HG02970 (cell line): ENCODE measurements around the gene UGT1A5.
"Not testable (repeated sequence)": the region's sequence is repeated elsewhere in the genome, so short reads cannot be mapped to it uniquely, and the experiment has no call there.

ENCODE experiments used
- ATAC-seq: cut with Tn5 transposase; IDR thresholded peaks from one replicate; pipeline ENCODE4 v1.9.1; 2021; ENCODE audit warnings: mild to moderate bottlenecking, moderate library complexity, moderate number of reproducible peaks; ENCODE audit not compliant: unreplicated experiment, low FRiP score

UGT1A5 gene

DNA sequence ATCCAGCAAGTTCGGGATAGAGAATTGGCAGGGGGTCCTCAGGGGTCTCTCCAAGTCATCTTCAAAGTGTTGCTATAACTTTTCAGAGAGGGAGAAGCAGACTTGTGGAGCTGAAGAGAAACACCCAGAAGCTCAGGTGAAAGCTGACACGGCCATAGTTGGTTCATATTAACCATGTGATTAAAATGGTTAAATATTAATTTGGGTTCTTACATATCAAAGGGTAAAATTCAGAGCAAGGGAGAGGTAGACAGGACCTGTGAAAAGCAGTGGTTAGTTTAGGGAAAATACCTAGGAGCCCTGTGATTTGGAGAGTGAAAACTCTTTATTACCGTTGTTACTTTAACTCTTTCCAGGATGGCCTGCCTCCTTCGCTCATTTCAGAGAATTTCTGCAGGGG is 20.1 kb upstream of the UGT1A5 start, which contains the start of gene UGT1A6:
Gene UGT1A6, plus strand, starts transcription at position 243 of the 400 bp plus-strand sequence. Its CDS starts 115 bp downstream, at position 358.
- ATAC-seq: no peak

DNA sequence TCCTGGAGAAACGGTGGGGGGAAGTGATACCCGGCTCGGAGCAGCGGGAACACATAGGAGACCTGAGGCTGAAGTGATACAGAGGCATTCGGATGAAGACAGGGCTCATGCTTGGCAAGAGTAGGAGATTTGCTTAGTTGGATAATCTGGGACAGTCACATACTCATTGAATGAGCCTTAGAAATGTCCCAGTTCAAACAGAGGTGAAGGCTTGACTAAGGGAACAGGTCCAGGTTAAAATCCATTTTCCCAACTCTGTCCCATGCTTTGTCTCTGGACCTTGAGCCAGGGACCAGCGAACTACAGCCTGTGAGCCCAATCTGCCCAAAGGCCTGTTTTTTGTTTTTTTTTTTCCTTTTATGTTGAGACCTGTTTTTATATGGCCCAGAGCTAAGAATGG is 18.7 kb upstream of the UGT1A5 start:
- no peak for ATAC-seq

DNA sequence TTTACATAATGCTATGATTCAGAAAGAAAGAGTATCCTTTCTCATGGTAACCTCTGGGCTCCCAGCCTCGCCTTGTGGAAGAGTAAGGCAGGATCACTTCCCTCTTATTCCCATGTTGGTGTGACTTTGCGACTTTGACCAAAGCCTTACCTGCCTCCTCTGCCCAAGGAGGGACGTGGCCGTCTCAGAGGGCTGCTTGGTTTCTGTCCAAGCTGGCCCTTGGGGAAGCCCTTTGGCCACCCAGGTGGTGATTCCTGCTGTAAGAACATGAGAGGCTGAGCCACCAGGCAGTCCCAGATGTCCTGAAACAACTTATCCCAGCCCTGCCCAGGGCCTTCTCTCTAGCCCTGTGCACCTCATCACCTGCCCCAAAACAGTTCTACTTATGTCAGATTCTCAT is 14.0 kb upstream of the UGT1A5 start:
- no peak for ATAC-seq

DNA sequence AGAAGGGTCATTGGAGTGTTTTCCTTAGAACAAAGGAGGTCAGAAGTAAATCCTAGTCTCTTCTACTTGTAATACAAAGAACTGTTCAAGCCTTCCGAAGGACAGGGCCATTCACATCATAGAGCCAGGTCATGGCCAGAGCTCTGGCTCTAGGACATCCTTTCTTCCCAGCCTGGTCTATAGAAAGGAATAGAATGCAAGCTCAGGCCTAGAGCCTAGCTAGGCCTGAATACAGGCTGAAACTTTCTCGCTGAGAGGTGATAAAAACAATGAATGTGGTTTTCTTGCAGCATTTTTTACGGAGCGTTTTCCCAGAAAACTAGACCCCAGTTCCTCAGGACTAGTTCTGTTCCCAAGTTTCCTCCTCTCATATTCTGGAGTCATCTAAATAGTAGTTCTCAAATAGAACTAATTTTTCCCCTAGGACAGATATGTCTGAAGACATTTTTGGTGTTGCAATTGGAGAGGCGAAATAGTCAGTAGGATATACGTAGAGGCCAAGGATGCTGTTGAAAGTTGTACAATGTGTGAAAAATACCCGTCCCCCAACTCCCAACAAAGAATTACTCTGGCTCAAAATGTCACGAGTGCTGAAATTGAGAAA is 13.2 kb upstream of the UGT1A5 start:
- no peak for ATAC-seq

DNA sequence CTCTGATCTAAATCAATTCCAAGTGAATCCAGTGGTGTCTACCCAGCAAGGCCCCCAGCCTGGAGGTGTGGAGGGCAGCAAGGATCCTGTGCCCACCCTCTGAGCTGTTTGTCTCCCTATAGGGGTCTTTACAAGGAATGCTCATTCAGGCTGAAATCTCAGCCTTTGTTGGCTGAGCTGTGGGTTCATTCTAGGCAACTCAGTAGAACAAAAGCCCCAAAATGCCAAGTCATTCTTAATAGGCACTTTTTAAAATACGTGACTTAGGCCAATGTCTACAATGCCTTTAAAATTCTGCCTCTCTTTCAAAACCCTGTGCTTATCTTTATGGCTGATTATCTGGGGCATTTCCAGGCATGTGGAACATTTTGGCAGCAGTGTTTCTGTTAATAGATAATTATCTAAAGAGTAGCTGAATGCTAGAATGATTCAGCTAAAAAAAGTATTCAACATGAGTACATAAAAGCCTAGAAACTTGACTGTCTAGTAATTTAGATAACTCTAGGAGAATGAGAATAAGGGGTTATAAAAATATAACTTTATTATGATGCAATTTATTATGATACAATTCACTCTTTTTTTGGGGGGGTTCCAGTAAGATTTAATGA is 12.6 kb upstream of the UGT1A5 start:
- ATAC-seq: no peak

DNA sequence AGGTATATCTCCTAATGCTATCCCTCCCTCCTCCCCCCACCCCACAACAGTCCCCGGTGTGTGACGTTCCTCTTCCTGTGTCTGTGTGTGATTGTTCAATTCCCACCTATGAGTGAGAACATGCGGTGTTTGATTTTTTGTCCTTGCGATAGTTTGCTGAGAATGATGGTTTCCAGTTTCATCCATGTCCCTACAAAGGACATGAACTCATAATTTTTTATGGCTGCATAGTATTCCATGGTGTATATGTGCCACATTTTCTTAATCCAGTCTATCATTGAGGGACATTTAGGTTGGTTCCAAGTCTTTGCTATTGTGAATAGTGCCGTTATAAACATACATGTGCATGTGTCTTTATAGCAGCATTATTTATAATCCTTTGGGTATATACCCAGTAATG is 11.9 kb upstream of the UGT1A5 start:
- ATAC-seq: not testable (repeated sequence)

DNA sequence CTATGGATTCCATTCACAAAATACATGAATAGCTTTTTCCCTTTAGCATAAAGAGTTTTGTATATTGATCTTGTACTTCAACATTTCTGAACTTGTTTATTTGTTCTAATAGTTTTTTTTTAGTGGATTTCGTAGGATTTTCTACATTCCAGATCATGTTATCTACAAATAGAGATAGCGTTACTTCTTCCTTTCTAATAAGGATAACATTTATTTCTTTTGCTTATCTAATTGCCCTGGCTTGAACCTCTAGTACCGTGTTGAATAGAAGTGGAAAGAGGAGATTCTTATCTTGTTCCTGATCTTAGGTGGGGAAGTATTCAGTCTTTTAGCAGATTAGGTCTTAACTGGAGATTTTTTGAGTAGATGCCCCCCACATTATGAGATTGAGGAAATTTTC is 10.5 kb upstream of the UGT1A5 start:
- ATAC-seq: no peak

DNA sequence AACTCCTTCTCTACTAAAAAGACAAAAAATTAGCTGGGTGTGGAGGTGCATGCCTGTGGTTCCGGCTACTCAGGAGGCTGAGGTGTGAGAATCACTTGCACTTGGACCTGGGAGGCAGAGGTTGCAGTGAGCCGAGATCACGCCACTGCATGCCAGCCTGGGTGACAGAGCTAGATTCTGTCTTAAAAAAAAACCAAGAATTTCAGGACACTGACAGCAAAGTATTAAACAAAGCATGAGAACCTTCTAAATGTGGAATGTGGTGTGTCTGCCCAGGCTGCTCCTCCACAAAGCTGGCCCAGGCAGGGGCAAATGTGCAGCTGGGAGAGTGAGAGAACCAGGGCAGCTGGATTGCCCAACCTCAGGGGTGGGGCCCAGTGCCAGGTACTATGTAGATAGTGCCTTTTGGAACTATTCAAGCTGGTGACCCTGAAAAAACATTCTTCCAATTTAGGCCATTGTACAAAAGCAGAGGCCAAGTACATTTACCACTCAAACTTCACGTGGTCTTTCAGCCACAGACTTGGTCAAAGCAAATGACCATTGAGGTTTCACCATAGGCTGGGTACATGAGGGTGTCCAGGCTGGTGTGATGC is 6.7 kb upstream of the UGT1A5 start:
- ATAC-seq: no peak

DNA sequence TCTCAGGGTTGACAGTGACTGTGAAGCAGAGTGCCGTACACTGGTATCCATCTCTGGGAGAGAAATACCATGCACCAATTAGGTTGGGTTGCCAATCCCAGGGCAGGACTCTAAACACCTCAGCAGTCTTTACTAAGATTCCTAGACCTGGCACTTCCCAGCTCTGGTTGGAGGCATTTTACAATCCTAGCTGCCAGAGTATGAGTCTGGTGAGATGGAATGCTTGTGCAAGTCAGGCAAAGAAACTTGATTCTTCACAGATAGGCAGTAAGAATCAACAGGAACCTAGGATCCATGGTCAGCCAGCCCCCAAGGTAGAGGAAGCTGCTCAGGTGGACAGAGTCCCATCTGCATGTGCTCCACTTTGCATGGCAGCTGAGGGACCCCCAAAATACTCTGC is 6.0 kb upstream of the UGT1A5 start:
- no peak for ATAC-seq

DNA sequence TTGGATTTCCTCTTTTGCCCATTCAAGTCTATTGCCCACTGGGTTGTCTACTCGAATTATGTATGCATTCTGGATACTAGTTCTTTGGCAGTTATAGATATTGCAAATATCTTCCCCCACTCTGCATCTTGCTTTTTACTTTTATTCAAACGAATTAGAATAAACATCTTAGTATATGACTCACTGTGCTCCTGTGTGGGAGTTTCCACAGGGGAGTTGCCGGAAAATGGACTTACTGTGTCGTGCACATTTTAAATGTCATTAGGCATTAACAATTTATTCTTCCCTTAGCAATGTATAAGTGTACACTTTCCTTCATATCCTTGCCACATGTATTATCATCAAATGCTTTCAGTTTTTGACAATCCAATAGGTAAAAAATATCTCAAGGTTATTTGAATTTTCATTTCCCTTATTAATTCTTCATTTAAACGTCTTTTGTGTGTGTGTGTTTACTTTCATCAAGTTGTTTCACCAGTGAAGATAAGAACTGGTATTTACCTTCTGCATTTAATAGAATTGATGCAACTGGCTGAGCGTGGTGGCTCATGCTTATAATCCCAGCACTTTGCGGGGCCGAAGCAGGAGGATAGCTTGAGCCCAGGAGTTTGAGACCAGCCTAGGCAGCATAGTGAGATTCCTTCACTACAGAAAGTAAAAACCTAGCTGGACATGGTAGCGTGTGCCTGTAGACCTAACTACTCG is 4.6 kb upstream of the UGT1A5 start:
- ATAC-seq: no peak

DNA sequence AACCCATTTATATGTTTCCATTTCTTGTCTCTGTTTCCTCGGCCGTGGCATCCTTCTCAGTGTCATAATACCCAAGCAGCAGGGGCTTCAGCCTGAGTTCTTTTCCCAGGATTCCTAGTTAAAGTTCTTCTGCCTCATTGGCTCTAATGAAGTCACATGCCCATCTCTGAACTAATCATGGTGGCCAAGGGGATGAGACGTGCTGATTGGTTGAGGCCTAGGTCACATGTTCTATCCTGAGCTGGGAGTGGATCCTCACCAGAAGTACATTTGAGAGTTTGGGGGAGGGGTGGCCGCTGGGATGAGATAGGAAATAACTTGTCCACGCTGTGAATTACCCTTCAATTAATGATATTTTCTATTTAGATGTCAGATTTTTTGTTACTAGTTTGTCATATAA is 3.8 kb upstream of the UGT1A5 start:
- no peak for ATAC-seq

DNA sequence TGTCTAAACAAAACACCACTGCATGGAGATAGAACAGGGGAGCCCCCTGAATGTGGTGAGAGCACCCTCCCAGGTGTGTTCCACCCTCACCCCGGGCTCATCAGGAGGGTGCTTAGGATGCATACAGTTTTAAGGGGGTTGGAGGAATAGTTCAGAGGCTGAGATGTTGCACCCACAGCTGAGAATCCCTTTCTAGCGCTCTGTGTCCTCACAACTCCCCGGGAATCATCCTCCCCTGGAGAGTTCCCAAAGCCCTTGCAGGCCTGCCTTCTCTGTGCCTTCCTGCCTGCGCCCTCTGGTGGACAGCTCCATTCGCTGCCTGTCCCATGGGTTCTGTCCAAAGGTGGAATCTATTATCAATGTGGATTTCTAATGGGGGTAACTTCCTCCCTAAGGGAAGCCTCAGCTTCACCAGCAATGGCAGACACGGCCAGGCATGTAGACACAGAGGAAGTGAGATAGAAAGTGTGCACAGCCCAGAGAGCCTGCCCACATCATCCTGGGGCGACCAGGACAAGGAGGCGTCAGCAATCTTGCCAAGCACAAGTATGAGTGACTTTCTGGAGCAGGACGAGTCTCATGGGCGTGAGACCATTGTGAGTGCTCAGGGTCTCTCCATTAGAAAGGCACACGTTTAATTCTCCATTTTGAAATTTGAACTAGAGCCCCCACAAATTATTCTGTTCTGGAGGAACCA is 1.2 kb upstream of the UGT1A5 start:
- ATAC-seq: no peak

DNA sequence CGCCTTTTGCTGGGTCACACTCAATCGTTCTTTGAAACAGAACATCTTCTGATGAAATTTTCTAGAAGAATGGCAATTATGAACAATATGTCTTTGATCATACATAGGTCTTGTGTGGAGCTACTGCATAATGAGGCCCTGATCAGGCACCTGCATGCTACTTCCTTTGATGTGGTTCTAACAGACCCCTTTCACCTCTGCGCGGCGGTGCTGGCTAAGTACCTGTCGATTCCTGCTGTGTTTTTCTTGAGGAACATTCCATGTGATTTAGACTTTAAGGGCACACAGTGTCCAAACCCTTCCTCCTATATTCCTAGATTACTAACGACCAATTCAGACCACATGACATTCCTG is 532 bp downstream of the UGT1A5 start:
- ATAC-seq: no peak

DNA sequence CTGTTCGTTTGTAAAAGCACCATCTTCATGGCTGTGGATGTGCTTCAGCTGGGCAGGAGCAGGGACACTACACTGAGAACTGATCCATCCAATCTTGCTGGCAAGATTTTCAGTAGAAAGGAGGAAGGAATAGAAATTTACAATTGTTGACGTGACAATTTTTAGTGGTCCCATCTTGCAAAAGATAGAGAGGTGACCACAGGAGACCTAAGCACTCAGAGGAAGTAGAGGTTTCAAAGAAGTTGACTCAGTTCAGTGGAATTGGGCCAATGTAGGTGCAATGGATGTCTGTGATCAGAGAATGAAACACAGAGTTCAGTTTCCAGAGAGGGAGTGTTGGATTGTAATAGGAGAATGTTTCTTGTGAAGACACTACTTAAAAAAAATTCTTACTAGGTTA is 1.4 kb downstream of the UGT1A5 start:
- no peak for ATAC-seq

DNA sequence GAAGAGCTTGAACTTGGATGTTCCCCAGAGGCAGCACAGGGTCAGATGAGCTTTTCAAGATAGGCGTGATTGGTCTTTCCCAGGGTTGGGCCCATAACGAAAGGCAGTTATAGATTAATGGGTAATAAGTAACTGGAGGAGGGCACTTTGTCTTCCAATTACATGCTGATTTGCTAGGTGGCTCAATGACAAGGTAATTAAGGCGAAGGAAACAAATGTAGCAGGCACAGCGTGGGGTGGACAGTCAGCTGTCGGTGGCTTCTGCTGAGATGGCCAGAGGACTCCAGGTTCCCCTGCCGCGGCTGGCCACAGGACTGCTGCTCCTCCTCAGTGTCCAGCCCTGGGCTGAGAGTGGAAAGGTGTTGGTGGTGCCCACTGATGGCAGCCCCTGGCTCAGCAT is 5.8 kb downstream of the UGT1A5 start, which contains the start of gene UGT1A4:
Gene UGT1A4, plus strand, starts transcription at position 185 of the 400 bp plus-strand sequence. Its CDS starts 85 bp downstream, at position 270.
- ATAC-seq: no peak

DNA sequence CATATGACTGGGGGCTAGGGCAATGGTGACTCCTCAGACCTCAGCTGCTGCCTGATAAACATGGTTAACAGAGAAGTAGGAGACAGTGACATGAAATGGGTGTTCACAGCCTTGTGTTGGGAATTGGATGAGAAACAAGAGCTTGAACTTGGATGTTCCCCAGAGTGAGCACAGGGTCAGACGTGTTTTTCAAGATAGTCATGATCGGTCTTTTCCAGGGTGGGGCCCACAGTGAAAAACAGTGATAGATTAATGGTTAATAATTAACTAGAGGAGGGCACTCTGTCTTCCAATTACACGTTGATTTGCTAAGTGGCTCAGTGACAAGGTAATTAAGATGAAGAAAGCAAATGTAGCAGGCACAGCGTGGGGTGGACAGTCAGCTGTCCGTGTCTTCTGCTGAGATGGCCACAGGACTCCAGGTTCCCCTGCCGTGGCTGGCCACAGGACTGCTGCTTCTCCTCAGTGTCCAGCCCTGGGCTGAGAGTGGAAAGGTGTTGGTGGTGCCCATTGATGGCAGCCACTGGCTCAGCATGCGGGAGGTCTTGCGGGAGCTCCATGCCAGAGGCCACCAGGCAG is 16.1 kb downstream of the UGT1A5 start, which contains the start of gene UGT1A3:
Gene UGT1A3, plus strand, starts transcription at position 320 of the 579 bp plus-strand sequence. Its CDS starts 85 bp downstream, at position 405.
- ATAC-seq: no peak

DNA sequence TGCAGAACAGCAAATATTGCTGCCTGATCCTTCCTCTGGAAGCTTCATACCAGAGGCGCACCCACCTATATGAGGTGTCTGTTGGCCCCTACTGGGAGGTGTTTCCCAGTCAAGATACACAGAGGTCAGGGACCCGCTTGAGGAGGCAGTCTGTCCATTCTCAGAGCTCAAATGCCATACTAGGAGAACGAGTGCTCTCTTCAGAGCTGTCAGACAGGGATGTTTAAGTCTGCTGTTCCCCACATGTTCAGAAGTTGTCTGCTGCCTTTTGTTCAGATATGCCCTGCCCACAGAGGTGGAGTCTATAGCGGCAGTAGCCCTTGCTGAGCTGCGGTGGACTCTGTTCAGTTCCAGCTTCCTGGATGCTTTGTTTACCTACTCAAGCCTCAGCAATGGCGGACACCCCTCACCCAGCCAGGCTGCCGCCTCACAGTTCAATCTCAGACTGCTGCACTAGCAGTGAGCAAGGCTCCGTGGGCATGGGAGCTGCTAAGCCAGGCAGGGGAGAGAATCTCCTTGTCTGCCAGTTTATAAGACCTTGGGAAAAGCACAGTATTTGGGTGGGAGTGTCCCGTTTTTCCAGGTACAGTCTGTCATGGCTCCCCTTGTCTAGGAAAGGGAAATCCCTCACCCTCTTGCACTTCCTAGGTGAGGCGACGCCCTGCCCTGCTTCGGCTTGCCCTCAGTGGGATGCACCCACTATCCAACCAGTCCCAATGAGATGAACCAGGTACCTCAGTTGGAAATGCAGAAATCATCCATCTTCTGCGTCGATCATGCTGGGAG is 24.4 kb downstream of the UGT1A5 start:
- not testable (repeated sequence) for ATAC-seq

DNA sequence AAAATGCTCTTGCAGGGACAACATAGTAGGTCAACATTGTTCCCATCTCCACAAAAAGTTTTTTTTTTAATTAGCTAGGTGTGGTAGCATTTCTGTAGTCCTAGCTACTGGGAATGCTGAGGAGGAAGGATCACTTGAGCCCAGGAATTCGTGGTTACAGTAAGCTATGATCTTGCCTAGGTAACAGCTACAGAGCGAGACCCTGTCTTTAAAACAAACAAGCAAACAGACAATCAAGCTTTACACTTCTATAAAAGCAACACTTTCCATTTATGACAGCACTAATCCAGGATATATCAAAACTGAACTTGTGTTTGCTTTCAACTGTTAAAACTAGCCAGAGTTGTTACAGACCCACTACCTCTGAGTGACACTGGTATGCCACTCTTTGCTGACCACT is 28.2 kb downstream of the UGT1A5 start:
- ATAC-seq: no peak

DNA sequence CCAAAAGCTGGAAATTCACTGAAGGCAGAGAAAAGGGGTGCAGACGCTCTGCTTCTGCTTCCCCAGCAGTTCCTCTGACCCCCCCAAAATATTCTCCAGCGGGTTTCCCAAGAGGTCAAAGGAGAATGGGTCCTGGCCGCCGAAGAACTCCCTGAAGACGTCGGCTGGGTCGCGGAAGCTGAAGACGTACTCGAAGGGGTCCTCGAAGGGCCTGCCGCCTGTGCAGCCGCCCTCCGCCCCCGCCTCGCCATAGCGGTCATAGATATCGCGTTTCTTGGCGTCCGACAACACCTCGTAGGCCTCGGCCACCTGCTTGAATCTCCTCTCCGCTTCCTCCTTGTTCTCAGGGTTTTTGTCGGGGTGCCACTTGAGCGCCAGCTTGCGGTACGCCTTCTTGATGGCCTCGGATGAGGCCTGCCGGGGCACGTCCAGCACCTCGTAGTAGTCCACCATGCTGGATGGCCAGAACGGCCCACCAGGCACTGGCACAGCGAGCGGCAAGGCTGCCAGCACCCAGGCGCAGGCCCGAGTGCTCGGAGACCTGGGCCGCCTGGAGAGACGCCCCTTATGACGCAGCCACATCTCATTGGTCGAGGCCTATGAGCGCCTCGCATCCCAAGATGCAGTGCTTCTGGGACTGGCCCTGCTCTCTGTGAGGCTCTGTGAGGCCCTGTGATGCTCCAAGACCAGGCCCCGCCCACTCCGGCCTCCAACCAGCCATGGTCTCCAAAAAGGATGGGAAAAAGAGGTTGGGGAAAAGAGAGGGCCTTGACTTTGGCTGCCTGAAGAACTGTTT is 31.0 kb downstream of the UGT1A5 start:
- ATAC-seq: no peak
